GM18909 (cell line): ENCODE measurements around the gene DDX11.
"Not testable (repeated sequence)": the region's sequence is repeated elsewhere in the genome, so short reads cannot be mapped to it uniquely, and the experiment has no call there.

ENCODE experiments used
- ATAC-seq: cut with Tn5 transposase; IDR thresholded peaks from one replicate; pipeline ENCODE4 v1.9.1; 2021; ENCODE audit warnings: mild to moderate bottlenecking; ENCODE audit not compliant: unreplicated experiment, poor library complexity

DDX11 gene

GRCh38 chr12:31057671-31058070 is 16.0 kb upstream of the DDX11 start:
- no peak for ATAC-seq

GRCh38 chr12:31066196-31066595 is 7.5 kb upstream of the DDX11 start:
- not testable (repeated sequence) for ATAC-seq

GRCh38 chr12:31067656-31068055 is 6.0 kb upstream of the DDX11 start:
- ATAC-seq, result not testable (repeated sequence)

- not testable (repeated sequence) for ATAC-seq
These were observed 2.5 kb upstream of the DDX11 start for GRCh38 chr12:31070971-31071740.

GRCh38 chr12:31072962-31073361 is 698 bp upstream of the DDX11 start:
- ATAC-seq, result not testable (repeated sequence)

GRCh38 chr12:31074333-31074874 is 744 bp downstream of the DDX11 start:
- peak; percentile 50 for ATAC-seq

- ATAC-seq, result not testable (repeated sequence)
These were observed 2.5 kb downstream of the DDX11 start for GRCh38 chr12:31076150-31076549.

- ATAC-seq, result not testable (repeated sequence)
These were observed 3.4 kb downstream of the DDX11 start for GRCh38 chr12:31077095-31077494.

GRCh38 chr12:31077998-31078397 is 4.3 kb downstream of the DDX11 start:
- not testable (repeated sequence) for ATAC-seq

GRCh38 chr12:31079421-31079820 is 5.8 kb downstream of the DDX11 start:
- not testable (repeated sequence) for ATAC-seq

- ATAC-seq, result not testable (repeated sequence)
These were observed 6.6 kb downstream of the DDX11 start for GRCh38 chr12:31080221-31080620.

- not testable (repeated sequence) for ATAC-seq
These were observed 7.6 kb downstream of the DDX11 start for GRCh38 chr12:31081274-31081673.

- ATAC-seq, result not testable (repeated sequence)
These were observed 10.6 kb downstream of the DDX11 start for GRCh38 chr12:31084241-31084640.

- ATAC-seq, result not testable (repeated sequence)
These were observed 12.4 kb downstream of the DDX11 start for GRCh38 chr12:31086032-31086431.

GRCh38 chr12:31087486-31087885 is 13.8 kb downstream of the DDX11 start:
- ATAC-seq, result not testable (repeated sequence)

GRCh38 chr12:31087956-31088355 is 14.3 kb downstream of the DDX11 start:
- ATAC-seq, result not testable (repeated sequence)

- ATAC-seq, result no peak
These were observed 15.4 kb downstream of the DDX11 start for GRCh38 chr12:31089072-31089471.

- not testable (repeated sequence) for ATAC-seq
These were observed 18.0 kb downstream of the DDX11 start for GRCh38 chr12:31091629-31092028.

- ATAC-seq, result not testable (repeated sequence)
These were observed 19.1 kb downstream of the DDX11 start for GRCh38 chr12:31092718-31093117.

- ATAC-seq, result not testable (repeated sequence)
These were observed 21.6 kb downstream of the DDX11 start for GRCh38 chr12:31095080-31095860.
